Loucy (cell line): ENCODE results near the gene C6orf136.
A peak's percentile ranks its signal among the peaks of the same experiment; 100 is the strongest.

Experiments used
- H2AFZ ChIP-seq: fragments of 200-600 bp; sonication (generic); 2 replicates; pipeline ENCODE4 v1.6.0; 2016; ENCODE audit warnings: antibody characterized with exemption, mild to moderate bottlenecking, low read length, moderate library complexity
- H3F3A ChIP-seq: fragments of 200-600 bp; 2 replicates; pipeline ENCODE4 v1.6.0; 2016; ENCODE audit warnings: antibody characterized with exemption, low read depth, mild to moderate bottlenecking
- H3K27me3 ChIP-seq: fragments of 200-600 bp; sonication (generic); 2 replicates; pipeline ENCODE4 v1.6.1; 2014; ENCODE audit warnings: low read length, mild to moderate bottlenecking; ENCODE audit not compliant: insufficient read depth, poor library complexity, severe bottlenecking
- H3K36me3 ChIP-seq: fragments of 200-600 bp; sonication (generic); 2 replicates; pipeline ENCODE4 v1.6.1; 2016; ENCODE audit warnings: low read length; ENCODE audit not compliant: insufficient read depth
- H3K4me1 ChIP-seq: fragments of 200-600 bp; sonication (generic); 2 replicates; pipeline ENCODE4 v1.5.1; 2014; ENCODE audit warnings: low read length, mild to moderate bottlenecking; ENCODE audit not compliant: insufficient read depth, poor library complexity, severe bottlenecking
- H3K4me2 ChIP-seq: fragments of 200-600 bp; sonication (generic); 2 replicates; pipeline ENCODE4 v1.6.0; 2014; ENCODE audit warnings: antibody characterized with exemption, low read length, low read depth, mild to moderate bottlenecking; ENCODE audit not compliant: poor library complexity, severe bottlenecking
- H3K4me3 ChIP-seq: fragments of 200-600 bp; sonication (generic); 2 replicates; pipeline ENCODE4 v1.5.1; 2014; ENCODE audit warnings: low read length, mild to moderate bottlenecking, mixed read lengths; ENCODE audit not compliant: poor library complexity, severe bottlenecking
- H3K79me2 ChIP-seq: fragments of 200-600 bp; sonication (generic); 2 replicates; pipeline ENCODE4 v1.6.1; 2014; ENCODE audit warnings: low read length; ENCODE audit not compliant: insufficient read depth
- H3K9ac ChIP-seq: fragments of 200-600 bp; sonication (generic); 2 replicates; pipeline ENCODE4 v1.6.0; 2014; ENCODE audit warnings: mild to moderate bottlenecking, low read depth, low read length, moderate library complexity; ENCODE audit not compliant: poor library complexity, severe bottlenecking
- H3K9me2 ChIP-seq: fragments of 200-600 bp; sonication (generic); replicated peaks from 2 replicates; pipeline ENCODE4 v1.6.1; 2016; ENCODE audit warnings: low read depth, low read length, mixed read lengths
- H3K9me3 ChIP-seq: fragments of 200-600 bp; sonication (generic); 2 replicates; pipeline ENCODE4 v1.6.1; 2014; ENCODE audit warnings: mild to moderate bottlenecking, antibody characterized with exemption, low read length, low read depth; ENCODE audit not compliant: insufficient read depth
- H4K20me1 ChIP-seq: fragments of 200-600 bp; sonication (generic); 2 replicates; pipeline ENCODE4 v1.6.0; 2014; ENCODE audit warnings: antibody characterized with exemption, low read length, mild to moderate bottlenecking; ENCODE audit not compliant: insufficient read depth, poor library complexity, severe bottlenecking
- CTCF ChIP-seq: fragments of 200-600 bp; sonication (generic); conservative IDR thresholded peaks from 2 replicates; pipeline ENCODE4 v1.5.1; 2014; ENCODE audit warnings: mild to moderate bottlenecking, antibody characterized with exemption, low read length
- EZH2phosphoT487 ChIP-seq: fragments of 200-600 bp; IDR thresholded peaks from 2 replicates; pipeline ENCODE4 v1.6.1; 2018; ENCODE audit warnings: antibody characterized with exemption, mild to moderate bottlenecking, moderate library complexity, borderline replicate concordance

C6orf136 gene

DNA sequence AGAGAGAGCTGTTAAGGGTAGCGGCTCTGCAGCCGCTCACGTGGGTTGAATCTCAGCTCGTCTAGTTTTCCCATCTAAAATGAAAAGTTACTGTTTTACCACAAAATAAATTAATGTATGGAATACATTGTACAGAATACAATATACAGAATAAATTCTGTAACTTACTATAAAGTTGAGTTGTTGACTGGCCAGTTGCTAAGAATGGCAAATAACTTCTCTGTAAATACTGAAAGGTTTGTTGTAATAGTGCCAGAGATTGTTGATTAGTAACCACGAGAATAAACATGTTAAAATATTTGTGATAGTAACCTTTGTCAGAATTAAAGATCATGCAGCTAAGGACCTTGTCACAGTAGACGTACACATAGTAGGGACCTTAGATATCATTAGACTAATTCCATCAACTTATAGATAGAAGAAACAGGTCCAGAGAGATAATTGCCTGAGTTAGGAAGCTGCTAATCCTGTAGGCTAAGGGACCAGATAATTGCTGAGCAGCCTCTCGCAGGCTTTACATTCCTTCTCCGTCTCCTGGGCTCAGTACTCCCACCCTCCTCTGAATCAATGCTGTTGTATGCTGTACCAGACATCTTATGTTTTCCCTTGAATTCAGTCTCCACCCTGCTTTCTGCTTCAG is 44.4 kb downstream of the C6orf136 start:
- Histone ChIP-seq H3K9ac (peak overlapping the region; percentile 96), H3K9me3 (no peaks in the 10 kb centered on the region)

DNA sequence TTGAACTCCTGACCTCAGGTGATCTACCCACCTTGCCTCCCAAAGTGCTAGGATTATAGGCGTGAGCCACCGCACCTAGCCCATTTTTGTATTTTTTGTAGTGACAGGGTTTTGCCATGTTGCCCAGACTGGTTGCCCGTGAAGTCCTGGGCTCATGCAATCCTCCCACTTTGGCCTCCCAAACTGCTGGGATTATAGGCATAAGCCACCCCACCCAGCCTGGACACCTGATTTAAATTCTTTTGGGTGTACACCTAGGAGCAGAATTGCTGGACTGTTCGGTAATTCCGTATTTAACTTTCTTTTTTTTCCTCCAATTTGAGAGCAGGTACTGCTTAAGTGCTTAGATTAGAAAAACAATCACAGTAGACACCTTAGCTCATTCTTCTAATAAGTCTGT is 49.5 kb downstream of the C6orf136 start:
- Histone ChIP-seq H3F3A (no peaks in the 10 kb centered on the region), H4K20me1 (no peaks in the 10 kb centered on the region), H3K79me2 (no peaks in the 10 kb centered on the region), H3K9ac (no peak overlapping the region), H2AFZ (no peak overlapping the region), H3K4me2 (no peak overlapping the region), H3K27me3 (no peaks in the 10 kb centered on the region), H3K4me3 (no peak overlapping the region), H3K4me1 (peaks cover under 1% of the 10 kb centered on the region), H3K9me2 (no peaks in the 10 kb centered on the region), H3K36me3 (peaks cover 6% of the 10 kb centered on the region; the same call in 1 of the 2 replicates), H3K9me3 (no peaks in the 10 kb centered on the region)
- TF ChIP-seq CTCF = no peak

More for the DNA sequence above, 44.4 kb downstream of the C6orf136 start:
- Histone ChIP-seq H3K4me2 (peak overlapping the region; percentile 97), H4K20me1 (peaks cover under 1% of the 10 kb centered on the region), H3K4me3 (peak overlapping the region; percentile 97), H2AFZ (peak overlapping the region; percentile 94), H3K79me2 (peaks cover 42% of the 10 kb centered on the region), H3K9me2 (no peaks in the 10 kb centered on the region), H3F3A (no peaks in the 10 kb centered on the region), H3K4me1 (peaks cover 36% of the 10 kb centered on the region), H3K36me3 (no peaks in the 10 kb centered on the region), H3K27me3 (no peaks in the 10 kb centered on the region)
- no peak for TF ChIP-seq CTCF
- no peak for TF ChIP-seq EZH2phosphoT487

GRCh38 chr6:30700340-30700739 is 53.4 kb downstream of the C6orf136 start:
- Histone ChIP-seq H3K9me2 (no peaks in the 10 kb centered on the region), H3K9ac (no peak overlapping the region), H2AFZ (no peak overlapping the region), H3K36me3 (peaks cover 21% of the 10 kb centered on the region; the same call in 1 of the 2 replicates), H3K4me3 (no peak overlapping the region), H3K4me2 (no peak overlapping the region), H3K79me2 (no peaks in the 10 kb centered on the region), H3K9me3 (no peaks in the 10 kb centered on the region), H3K4me1 (no peaks in the 10 kb centered on the region), H4K20me1 (no peaks in the 10 kb centered on the region), H3F3A (no peaks in the 10 kb centered on the region), H3K27me3 (no peaks in the 10 kb centered on the region)
- TF ChIP-seq CTCF = no peak
- no peak for TF ChIP-seq EZH2phosphoT487
